HG02678 (cell line): ENCODE results near the gene HNRNPR.

ENCODE experiments used
- ATAC-seq: cut with Tn5 transposase; IDR thresholded peaks from one replicate; pipeline ENCODE4 v1.9.1; 2021; ENCODE audit warnings: mild to moderate bottlenecking, moderate library complexity; ENCODE audit not compliant: unreplicated experiment

HNRNPR gene

DNA sequence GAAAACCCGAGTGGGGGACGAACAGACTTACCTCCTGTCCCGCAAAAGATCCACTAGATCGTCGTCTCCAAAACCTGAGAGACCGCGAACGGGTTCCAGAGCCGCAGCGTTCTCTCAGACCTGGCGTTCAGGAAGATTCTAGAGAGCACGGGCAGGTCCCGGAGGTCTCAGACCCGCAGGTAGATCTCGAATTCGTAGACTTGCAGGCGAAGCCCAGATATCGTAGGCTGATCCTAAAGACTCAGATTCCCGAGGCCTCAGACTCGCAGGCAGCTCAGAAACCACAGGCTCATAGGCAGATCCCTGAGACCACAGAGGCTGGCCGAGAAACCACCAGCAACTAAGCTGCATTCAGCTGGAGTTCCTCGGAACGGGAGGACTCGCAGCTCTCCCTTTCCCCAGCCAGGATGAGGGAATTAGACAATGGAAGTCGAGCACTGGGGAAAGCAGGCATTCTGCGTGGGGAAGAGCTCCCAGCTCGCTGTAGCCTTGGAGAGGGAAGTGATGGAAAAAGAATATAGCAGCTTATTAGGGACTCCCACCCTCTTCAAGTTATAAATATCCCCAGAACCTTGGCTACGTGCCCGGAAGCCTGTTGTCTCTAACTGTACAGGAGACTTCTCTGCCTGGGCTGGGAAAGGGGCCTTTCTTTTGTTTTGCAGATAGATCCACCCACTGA is 25.4 kb upstream of the HNRNPR start, which contains the start of gene ZNF436:
Gene ZNF436 (minus strand): TSS at position 502 of the 679 bp plus-strand sequence. CDS start 1,831 bp downstream, outside the sequence.
- ATAC-seq: no peak

DNA sequence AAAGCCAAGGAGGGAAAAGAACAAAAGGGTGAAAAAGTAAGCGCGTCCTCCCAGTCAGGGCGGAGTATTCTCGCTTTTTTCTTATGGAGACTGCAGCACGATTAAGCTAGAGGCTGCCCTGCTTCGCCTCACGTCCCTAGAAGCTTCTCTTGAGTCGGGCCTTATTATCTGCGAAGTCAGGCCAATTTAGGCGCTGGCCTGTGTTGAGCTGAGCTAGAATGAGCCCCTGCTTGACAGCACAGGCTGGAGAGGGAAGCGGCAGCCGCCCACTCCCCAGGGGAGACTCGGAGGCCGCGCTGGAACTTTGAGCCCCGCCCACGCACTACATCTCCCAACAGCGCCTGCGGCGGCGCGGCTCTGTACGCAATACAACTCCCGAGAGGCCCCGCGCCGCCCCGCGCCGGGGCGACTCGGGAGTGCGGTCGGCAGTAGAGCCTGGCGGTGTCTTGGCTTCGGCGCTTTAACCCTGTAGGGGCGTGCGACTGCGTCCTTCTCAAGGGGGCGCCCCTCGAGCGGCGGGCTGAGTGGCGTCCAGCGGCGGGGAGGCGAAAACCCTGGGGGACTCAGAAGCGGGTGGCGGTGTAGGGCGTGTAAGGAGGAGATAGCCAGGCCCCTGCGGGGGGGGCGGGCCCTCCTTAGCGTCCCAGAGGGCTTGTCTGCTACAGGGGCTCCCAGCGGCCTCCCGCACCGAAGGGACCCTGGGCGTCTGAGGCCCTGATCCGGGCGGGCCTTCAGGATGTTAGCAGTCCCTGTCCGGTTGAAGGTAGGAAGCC is 24.7 kb upstream of the HNRNPR start:
- ATAC-seq: peak; percentile 66

DNA sequence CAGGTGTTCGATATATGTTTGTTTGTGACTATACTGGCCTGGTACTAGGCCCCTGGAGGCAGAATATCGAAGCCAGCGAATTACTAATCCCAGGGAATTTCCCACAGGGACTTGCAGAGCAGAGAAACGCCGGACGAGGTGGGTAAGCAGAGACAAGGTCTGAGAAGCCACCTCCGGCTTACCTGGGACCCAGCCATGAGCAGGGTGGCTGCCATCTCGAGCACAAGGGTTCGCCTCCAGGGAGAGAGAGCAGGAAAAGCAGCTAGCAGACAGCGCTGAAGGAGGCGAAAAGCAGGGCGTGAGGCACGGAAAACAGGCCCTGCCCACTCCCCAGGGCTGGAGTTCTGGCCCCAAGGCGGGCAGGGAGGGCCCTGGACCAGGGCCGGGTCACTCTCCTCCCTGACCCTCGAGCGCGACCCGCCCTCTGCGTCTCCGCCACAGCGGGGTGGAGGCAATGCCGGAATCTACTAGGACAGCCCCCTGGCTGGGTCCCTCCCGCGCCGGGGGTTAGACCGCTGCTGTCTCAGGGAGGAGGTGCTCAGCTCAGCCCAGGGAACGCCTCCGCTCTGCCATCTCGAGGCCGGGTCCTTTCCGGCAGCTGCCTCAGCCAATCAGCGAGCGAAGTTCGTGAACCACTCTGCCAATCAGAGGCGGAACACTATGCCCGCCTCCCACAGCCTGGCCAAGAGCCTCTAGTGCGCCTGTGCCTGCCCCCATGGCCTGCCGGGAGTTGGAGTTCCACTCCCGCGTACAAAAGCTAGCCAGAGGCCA is 23.9 kb upstream of the HNRNPR start:
- ATAC-seq: peak; percentile 90

DNA sequence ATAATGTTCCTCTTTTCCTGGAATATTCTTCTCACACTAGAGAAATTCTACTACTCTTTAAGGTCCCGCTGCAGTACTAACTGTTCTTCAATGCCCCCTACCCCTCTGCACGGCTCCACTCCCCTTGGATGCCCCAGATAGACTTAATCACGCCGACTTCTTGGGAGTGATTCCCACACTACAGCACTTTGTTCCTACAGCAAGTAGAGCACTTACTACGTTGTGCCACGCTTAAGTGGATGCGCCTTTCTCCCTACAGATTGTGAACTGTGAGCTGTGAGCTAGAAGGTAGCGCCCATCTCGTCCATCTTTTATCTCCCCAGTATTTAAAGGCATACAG is 23.3 kb upstream of the HNRNPR start:
- no peak for ATAC-seq

DNA sequence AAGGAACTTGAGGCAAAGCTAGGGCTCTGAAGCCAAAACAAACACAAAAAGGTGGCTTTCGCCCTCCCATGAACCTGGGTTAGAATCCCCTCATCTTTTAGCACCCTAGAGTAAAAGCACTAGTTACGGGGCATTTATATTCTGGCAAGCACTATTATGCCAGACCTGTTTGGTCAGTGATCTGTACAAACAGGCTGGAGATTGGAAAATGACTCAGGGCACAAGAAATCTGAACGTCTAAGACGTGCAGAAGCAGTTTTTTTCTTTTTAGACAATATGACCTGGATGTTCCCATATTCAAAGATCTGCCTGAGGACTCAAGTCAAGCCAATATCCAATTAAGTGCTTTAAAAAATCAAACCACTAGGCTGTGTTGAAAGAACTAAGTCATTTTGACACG is 22.5 kb upstream of the HNRNPR start:
- ATAC-seq: no peak

DNA sequence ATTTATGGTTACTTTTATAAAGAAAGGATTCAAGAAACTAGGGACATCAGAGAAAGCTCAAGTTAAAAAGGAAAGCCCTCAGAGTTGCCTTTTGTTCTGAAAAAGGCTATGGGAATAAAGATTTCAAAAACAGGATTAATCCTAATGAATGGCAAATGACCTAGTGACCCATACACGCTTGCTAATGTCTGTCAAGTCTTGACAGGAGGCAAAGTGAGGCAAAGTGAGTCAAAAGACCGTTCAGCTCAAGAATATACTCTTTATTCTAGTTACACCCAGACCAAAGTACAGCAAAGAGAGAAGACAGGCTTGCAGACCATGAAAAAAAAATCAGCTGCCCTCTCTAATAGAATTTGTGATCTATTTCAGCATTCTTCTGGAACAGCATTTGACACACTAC is 22.1 kb upstream of the HNRNPR start:
- ATAC-seq: no peak

DNA sequence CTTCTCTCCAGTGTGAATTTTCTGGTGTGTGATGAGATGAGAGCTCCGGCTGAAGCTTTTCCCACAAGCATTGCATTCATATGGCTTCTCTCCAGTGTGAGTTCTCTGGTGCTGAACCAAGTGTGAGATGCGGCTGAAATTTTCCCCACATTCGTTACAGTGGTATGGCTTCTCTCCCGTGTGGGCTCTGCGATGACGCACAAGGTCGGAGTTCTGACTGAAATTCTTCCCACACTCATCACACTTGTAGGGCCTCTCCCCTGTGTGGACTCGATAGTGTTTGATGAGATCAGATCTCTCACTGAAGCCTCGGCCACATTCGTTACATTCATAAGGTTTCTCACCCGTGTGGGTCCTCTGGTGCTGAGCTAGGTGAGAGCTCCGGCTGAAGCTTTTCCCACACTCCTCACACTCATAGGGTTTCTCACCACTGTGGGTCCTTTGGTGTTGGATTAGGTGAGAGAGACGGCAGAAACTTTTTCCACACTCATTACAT is 18.2 kb upstream of the HNRNPR start:
- ATAC-seq: no peak

DNA sequence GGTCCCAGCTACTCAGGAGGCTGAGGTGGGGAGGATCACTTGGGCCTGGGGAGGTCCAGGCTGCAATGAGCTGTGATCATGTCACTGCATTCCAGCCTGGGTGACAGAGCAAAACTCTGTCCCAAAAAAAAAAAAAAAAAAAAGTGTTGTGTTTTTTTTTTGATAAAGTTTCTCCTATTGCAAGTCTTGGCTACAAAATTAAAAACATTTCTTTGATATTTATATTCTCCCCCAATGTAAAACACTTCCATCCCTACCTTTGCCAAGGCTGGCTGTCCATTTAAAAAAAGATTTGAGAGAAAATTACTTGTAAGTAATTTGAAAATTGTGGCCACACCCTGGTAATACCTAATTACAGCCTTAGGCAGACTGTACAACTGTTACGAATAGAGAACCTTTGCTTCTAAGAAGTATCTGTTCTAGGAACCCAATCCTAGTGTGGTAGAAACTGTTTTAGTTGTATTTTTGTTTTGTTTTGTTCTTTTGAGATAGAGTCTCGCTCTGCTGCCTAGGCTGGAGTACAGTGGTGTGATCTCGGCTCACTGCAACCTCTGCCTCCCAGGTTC is 14.3 kb upstream of the HNRNPR start:
- no peak for ATAC-seq

DNA sequence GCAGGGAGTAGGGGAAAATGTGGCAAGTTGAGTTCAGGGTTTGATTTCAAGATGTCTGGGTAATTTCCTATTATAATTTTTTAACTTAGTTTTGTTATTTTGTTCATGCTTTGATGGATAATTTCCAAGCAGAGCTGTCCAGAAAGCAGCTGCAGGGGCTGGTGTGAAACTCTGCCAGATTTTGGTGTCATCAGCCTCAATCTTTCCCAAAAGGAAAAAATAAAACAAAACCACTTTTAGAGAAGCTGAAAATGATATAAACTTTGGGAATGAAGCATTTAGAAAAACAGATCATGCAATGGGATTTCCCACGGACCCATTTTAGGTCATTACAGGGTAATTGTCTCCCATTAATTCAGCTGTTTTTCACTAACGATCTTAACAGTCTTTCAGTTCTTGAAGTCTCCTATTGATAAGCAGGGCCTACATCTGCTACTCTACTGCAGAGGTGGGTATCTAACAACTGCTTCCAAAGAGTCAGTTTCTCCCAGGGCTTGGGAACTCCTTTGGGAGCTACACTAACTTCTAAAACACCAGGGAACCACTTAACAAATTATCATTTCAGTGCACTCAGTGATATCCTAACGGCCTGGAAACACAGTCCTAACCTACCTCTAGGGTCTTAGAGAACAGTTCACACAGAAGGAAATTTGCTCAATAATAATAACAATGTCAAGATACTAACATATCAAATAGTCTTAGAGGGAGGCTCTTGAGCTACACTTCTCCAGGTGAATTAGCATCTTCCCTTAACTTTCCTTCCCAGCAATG is 13.2 kb upstream of the HNRNPR start:
- no peak for ATAC-seq

DNA sequence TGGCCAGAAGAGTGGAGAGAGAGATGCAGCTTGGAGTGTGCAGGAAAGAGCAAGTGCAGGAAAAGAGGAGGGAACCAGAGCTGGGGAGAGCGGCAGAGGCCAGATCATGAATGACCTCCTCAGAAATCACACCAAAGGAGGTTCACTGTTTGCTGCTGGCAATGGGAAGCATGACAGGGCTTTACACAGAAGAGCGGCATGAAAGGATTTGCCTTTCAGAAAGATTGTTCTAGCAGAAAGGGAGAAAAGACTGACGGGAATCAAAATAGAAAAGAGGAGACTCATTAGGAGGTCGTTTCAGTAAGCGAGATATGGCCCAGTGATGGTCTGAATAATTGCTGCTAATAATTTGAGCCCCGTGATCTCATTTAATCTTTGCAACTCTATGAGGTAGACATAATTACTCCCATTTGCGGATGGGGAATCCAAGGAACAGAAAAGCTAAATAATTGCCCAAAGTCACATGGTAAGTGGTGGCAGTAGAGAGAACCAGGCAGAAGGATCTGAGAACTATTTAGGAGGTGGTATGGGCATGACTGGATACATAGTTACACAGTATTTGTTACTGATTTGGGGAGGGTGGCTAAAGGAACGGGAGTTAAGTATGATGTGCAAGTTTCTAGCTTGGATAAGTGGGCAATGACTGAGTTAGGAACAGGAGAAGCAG is 12.5 kb upstream of the HNRNPR start:
- ATAC-seq: no peak

DNA sequence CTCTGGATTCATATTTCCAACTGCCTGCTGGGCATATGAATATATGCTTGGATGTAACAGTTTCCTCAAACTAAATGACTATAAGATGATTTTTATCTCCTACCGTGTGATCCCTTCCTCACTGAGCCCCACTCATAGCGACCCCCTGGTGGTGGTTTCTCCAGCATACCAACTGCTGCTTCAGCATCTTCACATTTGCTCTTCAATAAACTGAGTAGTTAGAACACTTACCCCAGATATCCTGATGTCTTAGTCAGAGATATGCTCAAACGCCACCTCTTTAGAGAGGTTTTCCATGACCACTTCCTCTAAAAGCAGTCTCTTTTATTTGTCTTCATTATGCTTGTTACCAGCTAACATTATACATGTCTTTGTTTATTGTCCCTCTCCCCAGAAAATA is 10.2 kb upstream of the HNRNPR start:
- ATAC-seq: no peak

DNA sequence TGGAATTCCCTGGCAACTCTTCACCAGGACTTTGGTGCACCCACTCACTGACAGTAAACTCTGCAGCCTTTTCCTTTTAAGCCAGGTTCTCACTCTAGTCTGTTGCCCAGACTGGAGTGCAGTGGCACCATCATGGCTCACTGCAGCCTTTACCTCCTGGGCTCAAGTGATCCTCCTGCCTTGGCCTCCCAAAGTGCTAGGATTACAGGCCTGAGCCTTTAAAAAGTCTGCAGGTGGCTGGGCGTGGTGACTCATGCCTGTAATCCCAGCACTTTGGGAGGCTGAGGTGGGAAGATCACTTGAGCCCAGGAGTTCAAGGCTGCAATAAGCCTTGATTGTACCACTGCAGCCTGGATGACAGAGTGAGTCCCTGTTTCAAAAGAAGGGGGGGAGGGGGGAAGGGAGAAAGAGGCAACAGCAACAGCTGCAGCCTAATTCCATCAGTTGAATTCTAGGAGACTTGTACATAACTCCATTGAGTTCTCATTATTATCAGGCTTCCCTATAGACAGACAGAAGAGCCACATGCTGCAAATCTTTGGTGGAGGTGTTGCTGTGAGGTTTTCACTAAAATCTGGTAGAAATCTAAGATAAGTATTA is 8.1 kb upstream of the HNRNPR start:
- ATAC-seq: no peak

DNA sequence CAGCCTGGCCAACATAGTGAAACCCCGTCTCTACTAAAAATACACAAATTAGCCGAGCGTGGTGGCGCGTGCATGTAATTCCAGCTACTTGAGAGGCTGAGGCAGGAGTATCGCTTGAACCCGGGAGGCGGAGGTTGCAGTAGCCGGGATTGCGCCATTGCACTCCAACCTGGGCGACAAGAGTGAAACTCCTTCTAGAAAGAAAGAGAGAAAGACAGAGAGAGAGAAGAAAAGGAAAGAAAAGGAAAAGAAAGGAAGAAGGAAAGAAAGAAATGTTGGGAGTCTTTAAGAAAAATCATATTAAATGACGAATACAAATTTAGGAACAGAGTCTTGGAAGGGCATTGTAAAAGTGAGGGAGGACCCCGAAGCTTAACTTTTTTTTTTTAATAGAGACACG is 1.8 kb upstream of the HNRNPR start:
- no peak for ATAC-seq

DNA sequence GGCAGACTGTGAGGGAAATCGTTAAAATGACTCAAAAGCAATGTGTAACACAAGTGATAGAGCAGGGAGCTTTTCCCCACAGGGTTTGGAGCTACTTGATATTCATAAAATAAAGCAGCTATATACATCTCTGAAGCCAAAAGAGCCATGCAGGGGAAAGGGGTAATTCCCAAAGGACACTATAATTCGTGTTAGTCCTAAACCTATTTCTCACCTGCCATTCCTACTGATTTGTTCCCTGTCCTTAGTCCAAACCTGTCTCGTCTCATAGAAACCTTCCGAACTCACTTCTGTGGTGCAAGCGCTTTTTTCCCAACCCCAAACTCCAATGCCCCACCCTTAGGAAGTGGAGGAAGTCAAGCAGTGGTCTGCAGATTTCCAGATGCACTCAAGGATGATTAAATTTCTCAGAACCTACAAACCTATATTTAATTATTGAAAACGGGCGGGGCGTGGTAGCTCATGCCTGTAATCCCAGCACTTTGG is 946 bp upstream of the HNRNPR start:
- ATAC-seq: no peak

DNA sequence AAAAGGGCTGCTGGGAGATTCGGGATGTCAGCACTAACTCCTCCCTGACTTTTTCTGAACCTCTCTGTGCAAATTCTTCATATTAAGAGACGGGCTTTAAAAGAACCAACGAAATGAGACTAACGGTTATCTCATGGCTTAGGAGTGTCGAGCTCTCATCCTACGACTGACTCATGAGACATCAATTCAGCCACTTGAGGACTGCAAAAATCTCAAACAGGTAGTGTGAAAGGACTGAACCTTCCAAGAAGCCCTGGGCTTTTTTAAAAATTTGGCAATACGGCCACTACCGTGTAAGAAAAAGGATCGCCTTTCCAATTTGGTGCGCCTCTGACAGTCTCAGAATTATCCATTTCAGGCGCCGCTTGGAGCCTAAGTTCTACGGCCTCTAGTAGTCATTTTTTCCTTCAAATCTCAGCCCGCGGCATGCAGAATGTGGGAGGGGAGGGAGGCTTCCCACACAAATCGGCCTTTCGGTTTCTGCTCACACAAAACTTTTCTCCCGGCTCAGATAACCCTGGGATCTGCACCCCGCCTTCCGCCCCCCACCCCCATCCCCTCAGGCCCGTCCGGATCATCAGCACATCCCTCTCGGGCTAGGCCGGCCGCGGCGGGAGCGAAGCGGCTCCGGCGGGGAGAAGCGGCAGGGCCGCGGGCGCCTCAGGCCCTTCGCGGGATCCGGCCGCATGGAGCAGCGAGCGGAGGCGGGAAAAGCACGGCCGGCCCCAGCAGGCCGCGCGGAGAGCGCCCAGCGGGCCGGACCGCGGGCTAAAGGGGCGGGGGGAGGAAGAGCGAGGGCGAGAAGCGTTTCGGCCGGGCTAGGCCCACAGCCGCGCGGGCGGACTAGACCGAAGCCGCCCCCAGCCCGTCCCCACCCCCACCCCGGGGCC is 618 bp downstream of the HNRNPR start:
- ATAC-seq: peak; percentile 12

DNA sequence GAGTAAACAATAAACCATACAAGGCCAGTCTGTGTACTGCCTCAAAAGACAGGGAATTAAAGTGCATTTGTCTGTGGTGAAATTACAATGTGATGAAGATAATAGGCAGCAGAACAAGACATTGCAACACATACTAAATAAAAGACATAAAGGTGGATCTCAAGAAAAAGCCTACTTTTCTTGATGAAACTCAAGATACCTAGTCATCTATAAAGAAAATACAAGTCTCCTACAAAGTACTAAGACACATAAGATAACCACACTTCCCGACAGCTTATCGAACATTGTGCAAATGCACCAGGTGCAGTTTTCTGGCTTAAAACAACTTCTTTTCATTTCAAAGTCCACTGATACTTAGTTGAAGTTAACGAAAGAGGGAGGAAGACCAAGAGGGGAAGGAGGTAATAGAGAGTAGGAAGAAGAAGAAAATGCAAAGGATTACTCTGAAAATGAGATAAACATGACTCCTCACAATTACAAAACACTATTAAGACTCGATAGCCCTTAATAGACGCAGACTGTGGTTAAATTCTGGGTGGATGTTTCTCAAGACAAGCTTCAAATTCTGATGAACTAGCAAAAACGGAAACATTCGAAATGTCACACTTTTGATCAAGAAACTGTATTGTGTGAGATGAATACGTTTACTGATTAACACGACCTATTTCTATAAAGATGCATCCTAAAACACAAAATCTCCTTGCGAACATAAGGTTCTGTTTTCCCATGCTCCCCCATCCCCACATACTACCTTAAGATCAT is 2.0 kb downstream of the HNRNPR start:
- no peak for ATAC-seq

DNA sequence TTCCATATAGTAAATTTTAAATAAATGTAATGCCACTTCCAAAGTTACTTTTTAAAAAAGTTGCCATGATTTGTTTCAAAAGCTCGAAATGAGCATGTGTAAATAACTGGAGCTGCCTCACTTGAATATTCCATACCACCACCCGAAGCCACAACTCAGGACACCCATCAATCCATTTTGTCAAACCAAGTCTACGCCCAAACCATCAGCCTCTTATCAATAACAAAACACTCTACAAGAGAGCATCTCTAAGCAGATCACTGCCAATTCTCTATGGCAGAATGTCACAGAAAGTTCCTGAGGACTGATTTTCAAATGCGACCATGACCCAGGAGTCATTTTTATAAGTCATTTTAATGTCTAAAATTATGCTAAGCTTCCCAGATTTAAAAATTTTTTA is 4.5 kb downstream of the HNRNPR start:
- no peak for ATAC-seq

DNA sequence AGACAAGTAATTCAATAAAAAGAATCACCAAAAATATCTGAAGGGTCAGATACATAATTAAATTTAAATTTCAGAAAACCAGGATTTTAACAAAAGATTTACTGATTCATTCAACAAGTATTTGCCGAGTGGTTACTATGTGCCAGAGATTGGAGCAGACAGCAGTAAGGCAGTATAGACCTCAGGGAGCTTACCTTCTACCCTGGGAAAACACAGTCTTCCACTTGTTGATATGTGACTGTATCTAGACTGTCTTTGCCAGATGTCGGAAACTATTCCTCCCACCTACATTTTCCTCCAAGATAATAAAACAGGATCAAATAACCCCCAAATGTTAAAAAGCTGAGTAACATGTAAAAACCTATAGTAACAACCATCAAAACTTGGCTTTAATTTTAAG is 6.2 kb downstream of the HNRNPR start:
- ATAC-seq: no peak
